Measurements from ENCODE around the gene SCART1. TPM values are rescaled to one million over a fixed set of nuclear protein-coding genes. Genes with fewer than 3 reads are reported as not detected.
A peak's percentile ranks its signal among the peaks of the same experiment; 100 is the strongest.

The SCART1 gene
- total RNA-seq, 6 experiments from 2014 or later, result 0.18 to 1.6 (median 0.33) TPM

DNA sequence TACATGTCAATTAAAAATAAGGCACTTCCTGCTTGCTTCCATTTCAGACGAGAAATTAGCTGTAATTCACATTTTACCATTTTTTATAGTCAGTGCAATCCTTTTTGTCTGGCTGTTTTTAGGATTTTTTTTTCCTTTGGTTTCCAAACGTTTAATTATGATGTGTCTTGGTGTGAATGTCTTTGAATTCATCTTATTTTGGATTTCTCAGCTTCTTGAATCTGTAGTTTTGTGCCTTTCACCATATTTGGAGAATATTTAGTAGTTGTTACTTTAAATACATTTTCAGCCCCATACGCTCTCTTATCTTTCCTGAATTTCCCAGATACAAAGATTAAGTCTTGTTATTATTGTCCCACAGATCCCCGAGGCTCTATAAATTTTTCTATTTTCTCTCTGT lies 2.4 kb upstream of the SCART1 start:
- peaks cover 0 to 18% (median 5%) of the 10 kb centered on the region in 4 donors for H3K9me3 ChIP-seq
- WGBS (ENCODE audit: insufficient coverage, low coverage, low lambda C conversion rate, missing lambda C conversion rate), result 45% methylated on average over 4 of the region's 4 CpGs
- H3K4me3 ChIP-seq, result no peak overlapping the region
- no peaks in the 10 kb centered on the region for H3K4me1 ChIP-seq
- no peaks in the 10 kb centered on the region for H3K36me3 ChIP-seq
- DNase-seq (no peak), ATAC-seq (no peak)
- TF ChIP-seq POLR2A (IDR thresholded peaks at IDR 0.05), result no peak
- TF ChIP-seq, protein P1, sequence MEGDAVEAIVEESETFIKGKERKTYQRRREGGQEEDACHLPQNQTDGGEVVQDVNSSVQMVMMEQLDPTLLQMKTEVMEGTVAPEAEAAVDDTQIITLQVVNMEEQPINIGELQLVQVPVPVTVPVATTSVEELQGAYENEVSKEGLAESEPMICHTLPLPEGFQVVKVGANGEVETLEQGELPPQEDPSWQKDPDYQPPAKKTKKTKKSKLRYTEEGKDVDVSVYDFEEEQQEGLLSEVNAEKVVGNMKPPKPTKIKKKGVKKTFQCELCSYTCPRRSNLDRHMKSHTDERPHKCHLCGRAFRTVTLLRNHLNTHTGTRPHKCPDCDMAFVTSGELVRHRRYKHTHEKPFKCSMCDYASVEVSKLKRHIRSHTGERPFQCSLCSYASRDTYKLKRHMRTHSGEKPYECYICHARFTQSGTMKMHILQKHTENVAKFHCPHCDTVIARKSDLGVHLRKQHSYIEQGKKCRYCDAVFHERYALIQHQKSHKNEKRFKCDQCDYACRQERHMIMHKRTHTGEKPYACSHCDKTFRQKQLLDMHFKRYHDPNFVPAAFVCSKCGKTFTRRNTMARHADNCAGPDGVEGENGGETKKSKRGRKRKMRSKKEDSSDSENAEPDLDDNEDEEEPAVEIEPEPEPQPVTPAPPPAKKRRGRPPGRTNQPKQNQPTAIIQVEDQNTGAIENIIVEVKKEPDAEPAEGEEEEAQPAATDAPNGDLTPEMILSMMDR (IDR thresholded peaks at IDR 0.05), result no peak
- no peak overlapping the region for H3K27ac ChIP-seq
- no peaks in the 10 kb centered on the region for H3K27me3 ChIP-seq
- intact Hi-C loops (cut with DNase I), result no loop called here

DNA sequence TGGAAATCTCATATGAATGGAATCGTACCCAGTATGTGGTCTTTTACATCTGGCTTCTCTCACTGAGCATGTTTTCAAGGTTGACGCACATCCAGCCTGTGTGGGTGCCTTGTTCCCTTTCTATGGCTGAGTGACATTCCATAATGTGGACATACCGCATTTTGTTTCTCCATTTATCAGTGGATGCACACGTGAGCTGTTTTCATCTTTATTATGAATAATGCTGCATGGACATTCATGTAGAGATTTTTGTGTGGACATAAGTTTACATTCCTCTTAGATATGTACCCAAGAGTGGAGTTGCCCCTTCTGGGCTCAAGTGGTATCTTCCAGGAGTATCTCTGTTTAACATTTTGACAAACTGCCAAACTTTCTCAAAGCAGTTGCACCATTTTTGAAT lies 1.3 kb upstream of the SCART1 start:
- ATAC-seq (no peak), DNase-seq (no peak)
- intact Hi-C loops (cut with DNase I), result no loop called here
- Histone ChIP-seq H3K27me3 (no peaks in the 10 kb centered on the region), H3K27ac (no peak overlapping the region), H3K4me3 (no peak overlapping the region), H3K4me1 (no peaks in the 10 kb centered on the region), H3K9me3 (peaks cover 0 to 17% (median 2%) of the 10 kb centered on the region in 4 donors), H3K36me3 (no peaks in the 10 kb centered on the region)
- 83% methylated on average over 4 of the region's 4 CpGs for WGBS (ENCODE audit: insufficient coverage, low coverage, low lambda C conversion rate, missing lambda C conversion rate)
- TF ChIP-seq, protein P1 (IDR thresholded peaks at IDR 0.05), result no peak
- TF ChIP-seq POLR2A (IDR thresholded peaks at IDR 0.05), result no peak

DNA sequence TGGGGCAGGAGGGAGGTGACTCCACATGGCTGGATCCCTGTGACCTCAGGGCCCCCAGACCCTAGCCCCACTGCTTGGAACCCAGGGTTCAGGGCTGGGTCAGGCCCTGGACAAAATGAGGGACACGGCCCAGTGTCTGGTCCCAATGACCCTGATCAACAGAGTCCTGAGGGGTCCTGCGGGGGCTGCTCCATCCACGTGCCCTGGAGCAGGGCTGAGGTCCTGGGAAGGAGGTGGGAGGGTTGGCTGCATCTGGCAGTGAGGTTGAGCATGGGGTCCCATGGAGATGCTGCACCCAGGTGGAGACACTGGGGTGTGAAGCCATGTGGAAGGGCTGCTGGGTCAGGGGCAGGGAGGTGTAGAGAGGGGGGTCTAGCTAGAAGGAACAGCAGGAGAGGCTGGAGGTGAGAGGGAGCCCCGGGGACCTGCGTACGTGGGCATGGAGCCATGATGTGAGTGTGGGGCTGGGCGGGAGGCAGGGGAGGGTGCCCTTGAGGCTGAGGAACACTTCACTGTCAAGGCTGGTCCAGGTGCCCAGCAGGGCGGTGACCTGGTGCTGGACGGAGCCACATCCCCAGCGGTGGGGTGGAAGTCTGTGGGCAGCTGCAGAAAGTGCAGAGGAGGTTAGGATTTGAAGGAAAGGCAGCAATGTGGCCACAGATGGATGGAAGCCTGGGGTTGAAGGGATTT lies 604 bp downstream of the SCART1 start:
- ATAC-seq (no peak), DNase-seq (peak in 2 of 3 donors; percentile 20 to 37)
- no peaks in the 10 kb centered on the region for H3K27me3 ChIP-seq
- no peaks in the 10 kb centered on the region for H3K4me1 ChIP-seq
- no peaks in the 10 kb centered on the region for H3K9me3 ChIP-seq
- no peak overlapping the region for H3K4me3 ChIP-seq
- intact Hi-C loops (cut with DNase I), result no loop called here
- TF ChIP-seq POLR2A (IDR thresholded peaks at IDR 0.05), result no peak
- TF ChIP-seq, protein P1 (IDR thresholded peaks at IDR 0.05), result no peak
- no peaks in the 10 kb centered on the region for H3K36me3 ChIP-seq
- H3K27ac ChIP-seq, result no peak overlapping the region
- WGBS (ENCODE audit: insufficient coverage, low coverage, low lambda C conversion rate, missing lambda C conversion rate), result 73% methylated on average over 4 of the region's 10 CpGs

DNA sequence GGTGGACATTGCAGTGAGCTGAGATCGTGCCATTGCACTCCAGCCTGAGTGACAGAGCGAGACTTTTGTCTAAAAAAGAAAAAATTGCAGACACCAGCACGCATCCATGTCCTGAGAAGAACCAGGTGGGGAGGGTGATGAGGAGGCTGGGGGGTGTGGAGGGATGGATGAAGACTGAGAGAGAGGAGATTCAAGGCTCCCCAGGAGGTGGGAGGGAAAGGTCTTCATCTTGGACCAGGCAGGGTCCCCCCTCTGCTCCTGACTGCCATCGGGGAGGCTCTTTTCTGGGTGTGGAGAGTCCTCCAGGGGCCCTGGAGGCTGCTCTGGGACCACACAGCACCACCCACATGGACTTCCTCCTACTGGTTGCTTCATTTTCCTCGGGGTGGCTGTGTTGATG lies 1.5 kb downstream of the SCART1 start:
- DNase-seq (no peak), ATAC-seq (peak in 1 of 4 donors; percentile 7)
- Histone ChIP-seq H3K36me3 (no peaks in the 10 kb centered on the region), H3K4me1 (no peaks in the 10 kb centered on the region), H3K9me3 (no peaks in the 10 kb centered on the region), H3K27me3 (no peaks in the 10 kb centered on the region), H3K4me3 (no peak overlapping the region), H3K27ac (no peak overlapping the region)
- TF ChIP-seq, protein P1 (IDR thresholded peaks at IDR 0.05), result no peak
- no peak for TF ChIP-seq POLR2A (IDR thresholded peaks at IDR 0.05)
- intact Hi-C loops (cut with DNase I), result no loop called here
- WGBS (ENCODE audit: insufficient coverage, low coverage, low lambda C conversion rate, missing lambda C conversion rate), result 53% methylated on average over 4 of the region's 5 CpGs

All from right lobe of liver (tissue), 6 donors.